Neural progenitor cell (in vitro differentiated cells): ENCODE results near the gene RAB6B.

Experiments used
- CTCF ChIP-seq: fragments of 200-600 bp; sonication (generic); IDR thresholded peaks from 2 replicates; pipeline ENCODE4 v1.5.1; 2017; ENCODE audit warnings: antibody characterized with exemption, mild to moderate bottlenecking
- EZH2 ChIP-seq: fragments of 200-600 bp; sonication (generic); IDR thresholded peaks from 2 replicates; pipeline ENCODE4 v1.6.1; 2017; ENCODE audit warnings: antibody characterized with exemption, mild to moderate bottlenecking, moderate library complexity

DNA sequence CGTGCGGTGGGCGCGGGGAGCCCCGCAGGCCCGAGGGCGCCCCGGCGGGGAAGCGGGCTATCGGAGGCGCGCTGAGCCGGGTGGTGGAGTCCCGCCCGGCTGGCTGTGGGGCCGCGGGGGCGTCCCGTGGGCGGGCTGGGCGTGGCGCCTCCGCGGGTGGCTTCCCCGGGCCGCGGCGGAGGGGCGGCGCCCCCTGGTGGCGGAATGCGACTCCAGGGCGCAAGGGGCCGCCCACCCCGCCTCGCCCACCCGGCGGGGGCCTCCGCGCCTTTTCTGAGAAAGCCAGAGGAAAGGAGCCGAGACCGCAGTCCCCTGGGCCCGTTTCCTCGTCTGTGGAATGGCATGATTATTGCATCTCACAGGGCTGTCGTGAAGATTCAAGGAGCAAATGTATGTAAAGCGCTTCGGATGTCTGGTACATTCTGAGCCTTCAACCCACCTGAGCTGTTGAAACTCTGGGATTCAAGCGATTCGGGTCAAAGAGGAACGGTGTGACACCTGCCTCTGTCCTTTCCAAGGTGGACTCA, 31.9 kb upstream of the RAB6B start:
- TF ChIP-seq CTCF (peak; percentile 67), EZH2 (no peak)
